ENCODE measurements around the gene KIF9. TPM values are rescaled to one million over a fixed set of nuclear protein-coding genes. Genes with fewer than 3 reads are reported as not detected.

The KIF9 gene
- total RNA-seq, 2 experiments from 2014 or later = 8.0 to 9.2 TPM

GRCh38 chr3:47280519-47280918, 2.1 kb downstream of the KIF9 start:
- ChIA-PET CTCF (interaction anchor here (2.4 kb wide), 1 partner anchor 116 kb away, joined by 12 read pairs; the partner anchor contains the start of gene SETD2), POLR2A (no interaction called here)
- DNase-seq (no peak), ATAC-seq (ENCODE audit: poor library complexity) (no peak)
- Mint-ChIP-seq H3K9me3 (no peaks in the 10 kb centered on the region), H3K4me3 (no peak overlapping the region), H3K36me3 (ENCODE audit: low read depth) (peaks cover 23% of the 10 kb centered on the region), H3K27me3 (no peaks in the 10 kb centered on the region), H3K27ac (no peak overlapping the region), H3K4me1 (ENCODE audit: low read depth) (peaks cover 30% of the 10 kb centered on the region)
- H3K36me3 ChIP-seq (ENCODE audit: insufficient read depth, low read length) = no peaks in the 10 kb centered on the region
- TF ChIP-seq, protein P1, sequence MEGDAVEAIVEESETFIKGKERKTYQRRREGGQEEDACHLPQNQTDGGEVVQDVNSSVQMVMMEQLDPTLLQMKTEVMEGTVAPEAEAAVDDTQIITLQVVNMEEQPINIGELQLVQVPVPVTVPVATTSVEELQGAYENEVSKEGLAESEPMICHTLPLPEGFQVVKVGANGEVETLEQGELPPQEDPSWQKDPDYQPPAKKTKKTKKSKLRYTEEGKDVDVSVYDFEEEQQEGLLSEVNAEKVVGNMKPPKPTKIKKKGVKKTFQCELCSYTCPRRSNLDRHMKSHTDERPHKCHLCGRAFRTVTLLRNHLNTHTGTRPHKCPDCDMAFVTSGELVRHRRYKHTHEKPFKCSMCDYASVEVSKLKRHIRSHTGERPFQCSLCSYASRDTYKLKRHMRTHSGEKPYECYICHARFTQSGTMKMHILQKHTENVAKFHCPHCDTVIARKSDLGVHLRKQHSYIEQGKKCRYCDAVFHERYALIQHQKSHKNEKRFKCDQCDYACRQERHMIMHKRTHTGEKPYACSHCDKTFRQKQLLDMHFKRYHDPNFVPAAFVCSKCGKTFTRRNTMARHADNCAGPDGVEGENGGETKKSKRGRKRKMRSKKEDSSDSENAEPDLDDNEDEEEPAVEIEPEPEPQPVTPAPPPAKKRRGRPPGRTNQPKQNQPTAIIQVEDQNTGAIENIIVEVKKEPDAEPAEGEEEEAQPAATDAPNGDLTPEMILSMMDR (IDR thresholded peaks at IDR 0.05) = no peak
- intact Hi-C loops (cut with DNase I, micrococcal nuclease) = loop anchor here in 1 of 2 experiments (5.0 to 10.0 kb wide), 4 partner anchors 303 to 1327 kb away; partner anchors contain the start of genes CCDC12, NBEAL2, SMARCC1 and UQCRC1
- no peaks in the 10 kb centered on the region for H3K9me3 ChIP-seq (ENCODE audit: control insufficient read depth in 1 of 2, insufficient read depth in 1 of 2, low read length in 2 of 2)
- no peak overlapping the region for H3K27ac ChIP-seq (ENCODE audit: low read depth in 1 of 2, low read length in 2 of 2)
- no peaks in the 10 kb centered on the region for H3K27me3 ChIP-seq (ENCODE audit: control insufficient read depth in 1 of 2, insufficient read depth in 2 of 2, low read length in 2 of 2)
- peaks cover 36% of the 10 kb centered on the region for H3K4me1 ChIP-seq (ENCODE audit: insufficient read depth, low read length)
- no peak overlapping the region for H3K4me3 ChIP-seq (ENCODE audit: low read length)

DNA sequence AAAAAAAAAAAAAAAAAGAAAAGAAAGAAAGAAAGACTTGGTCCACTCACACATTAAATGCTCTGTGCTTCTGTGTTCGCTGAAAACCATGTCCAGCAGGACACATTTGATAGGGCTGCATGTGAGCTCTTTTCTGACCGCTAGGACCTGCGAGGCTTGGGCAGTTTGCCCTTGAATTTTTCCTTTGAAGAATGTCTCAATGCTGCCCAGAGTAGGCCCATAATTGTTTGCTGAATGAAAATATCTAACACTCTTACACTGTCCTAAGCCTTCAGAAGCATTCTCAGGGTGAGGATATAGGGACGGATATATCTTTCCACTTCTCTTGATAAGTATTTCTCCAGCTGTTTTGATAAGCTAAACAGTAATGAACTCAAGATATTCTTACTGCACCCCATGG, 6.0 kb downstream of the KIF9 start:
- Histone ChIP-seq H3K36me3 (ENCODE audit: insufficient read depth, low read length) (no peaks in the 10 kb centered on the region), H3K9me3 (ENCODE audit: control insufficient read depth in 1 of 2, insufficient read depth in 1 of 2, low read length in 2 of 2) (no peaks in the 10 kb centered on the region), H3K4me1 (ENCODE audit: insufficient read depth, low read length) (peaks cover 4% of the 10 kb centered on the region), H3K27ac (ENCODE audit: low read depth in 1 of 2, low read length in 2 of 2) (no peak overlapping the region), H3K4me3 (ENCODE audit: low read length) (no peak overlapping the region), H3K27me3 (ENCODE audit: control insufficient read depth in 1 of 2, insufficient read depth in 2 of 2, low read length in 2 of 2) (no peaks in the 10 kb centered on the region)
- Mint-ChIP-seq H3K4me3 (no peak overlapping the region), H3K4me1 (ENCODE audit: low read depth) (peaks cover 3% of the 10 kb centered on the region), H3K9me3 (no peaks in the 10 kb centered on the region), H3K27ac (no peak overlapping the region), H3K36me3 (ENCODE audit: low read depth) (no peaks in the 10 kb centered on the region), H3K27me3 (no peaks in the 10 kb centered on the region)
- TF ChIP-seq, protein P1 (IDR thresholded peaks at IDR 0.05) = no peak
- intact Hi-C loops (cut with DNase I, micrococcal nuclease) = no loop called here
- ChIA-PET POLR2A (no interaction called here), CTCF (no interaction called here)
- no peak for DNase-seq
- no peak for ATAC-seq (ENCODE audit: poor library complexity)

DNA sequence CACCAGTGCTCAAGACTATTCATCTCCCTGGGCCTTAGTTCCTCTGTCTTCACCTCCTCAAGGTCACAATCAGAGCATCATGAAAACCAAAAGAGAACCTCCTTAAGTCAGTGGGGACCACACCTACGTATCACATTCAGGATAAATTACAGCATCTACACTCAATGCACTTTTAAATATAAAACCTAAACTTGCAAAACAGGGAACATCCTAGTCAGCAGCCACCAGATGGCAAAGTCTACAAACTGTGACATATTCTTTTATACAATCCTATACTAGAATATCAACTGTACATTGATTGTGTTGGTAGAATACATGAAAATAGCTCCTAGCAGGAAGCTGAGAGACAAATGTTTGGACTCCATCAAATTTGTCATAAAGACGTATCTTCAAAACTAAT, 7.9 kb downstream of the KIF9 start:
- Histone ChIP-seq H3K36me3 (ENCODE audit: insufficient read depth, low read length) (no peaks in the 10 kb centered on the region), H3K27ac (ENCODE audit: low read depth in 1 of 2, low read length in 2 of 2) (no peak overlapping the region), H3K27me3 (ENCODE audit: control insufficient read depth in 1 of 2, insufficient read depth in 2 of 2, low read length in 2 of 2) (no peaks in the 10 kb centered on the region), H3K9me3 (ENCODE audit: control insufficient read depth in 1 of 2, insufficient read depth in 1 of 2, low read length in 2 of 2) (no peaks in the 10 kb centered on the region), H3K4me3 (ENCODE audit: low read length) (no peak overlapping the region), H3K4me1 (ENCODE audit: insufficient read depth, low read length) (no peaks in the 10 kb centered on the region)
- CTCF ChIA-PET = no interaction called here
- ATAC-seq (ENCODE audit: poor library complexity) = no peak
- H3K9me3 Mint-ChIP-seq = no peaks in the 10 kb centered on the region
- H3K4me1 Mint-ChIP-seq (ENCODE audit: low read depth) = no peaks in the 10 kb centered on the region
- no peak overlapping the region for H3K27ac Mint-ChIP-seq
- H3K27me3 Mint-ChIP-seq = no peaks in the 10 kb centered on the region
- DNase-seq = no peak
- TF ChIP-seq, protein P1 (IDR thresholded peaks at IDR 0.05) = no peak
- H3K36me3 Mint-ChIP-seq (ENCODE audit: low read depth) = no peaks in the 10 kb centered on the region
- no peak overlapping the region for H3K4me3 Mint-ChIP-seq
- intact Hi-C loops (cut with DNase I, micrococcal nuclease) = no loop called here
- POLR2A ChIA-PET = no interaction called here

Data from CD4-positive, alpha-beta T cell (primary cell).